Bronchial epithelial cell (primary cell): Measurements from ENCODE around the gene FLCN. TPM values are rescaled to one million over a fixed set of nuclear protein-coding genes. Genes with fewer than 3 reads are reported as not detected.

Source experiments
- DNase-seq: peaks from one replicate; pipeline ENCODE4 v3.0.0-alpha.2; 2010; ENCODE audit warnings: low read depth
- FAIRE-seq: peaks from 2 replicates; lab custom pipeline; 2011; peaks lifted over from hg19 to GRCh38; lab: Jason Lieb, UNC
- H3K27me3 ChIP-seq: 2 replicates; pipeline ENCODE4 v1.5.1; 2011; ENCODE audit warnings: low read length; ENCODE audit not compliant: control insufficient read depth, insufficient read depth
- H3K36me3 ChIP-seq: 2 replicates; pipeline ENCODE4 v1.5.1; 2011; ENCODE audit warnings: low read length; ENCODE audit not compliant: control insufficient read depth, insufficient read depth
- H3K4me3 ChIP-seq: 2 replicates; pipeline ENCODE4 v1.5.1; 2011; ENCODE audit warnings: mild to moderate bottlenecking, low read depth, low read length, control low read depth
- CTCF ChIP-seq: IDR thresholded peaks from 2 replicates; pipeline ENCODE4 v1.5.1; 2011; ENCODE audit warnings: mild to moderate bottlenecking, moderate library complexity, low read length, control low read depth, inconsistent platforms; ENCODE audit not compliant: insufficient read depth, severe bottlenecking
- total RNA-seq: library from RNA; depleted of rRNA; stranded (reverse); fragments of >200 nt; gene quantifications from 2 replicates; pipeline ENCODE4 v1.2.1, GENCODE V29; 2014

The FLCN gene
- total RNA-seq, 1 donor from 2014 or later, result 51.1 TPM

DNA sequence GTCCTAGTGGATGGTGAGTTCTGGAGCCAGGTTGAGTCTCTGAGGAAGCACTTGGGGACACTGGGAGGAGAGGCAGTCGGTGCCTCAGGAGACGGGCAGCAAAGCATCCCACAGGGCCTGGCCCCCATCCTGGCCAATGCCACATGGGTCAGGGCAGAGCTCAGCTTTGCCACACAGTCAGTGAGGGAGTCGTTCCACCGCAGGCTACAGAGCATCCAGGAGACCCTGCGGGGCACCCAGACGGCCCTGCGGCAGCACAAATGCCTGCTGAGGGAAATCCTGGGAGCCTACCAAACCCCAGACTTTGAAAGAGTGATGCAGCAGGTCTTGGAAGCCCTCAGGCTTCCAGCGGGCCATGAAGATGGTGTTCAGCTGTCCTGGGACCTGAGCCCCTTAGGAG is 70.5 kb downstream of the FLCN start:
- Histone ChIP-seq H3K36me3 (peaks cover 38% of the 10 kb centered on the region), H3K27me3 (no peaks in the 10 kb centered on the region), H3K4me3 (no peak overlapping the region)
- FAIRE-seq (no peak), DNase-seq (no peak)
- no peak for TF ChIP-seq CTCF

- no peaks in the 10 kb centered on the region for H3K27me3 ChIP-seq
- FAIRE-seq (no peak), DNase-seq (no peak)
- TF ChIP-seq CTCF, result no peak
- H3K4me3 ChIP-seq, result no peak overlapping the region
- H3K36me3 ChIP-seq, result peaks cover 42% of the 10 kb centered on the region
Measured at GRCh38 chr17:17165666-17166308, 71.2 kb downstream of the FLCN start.

DNA sequence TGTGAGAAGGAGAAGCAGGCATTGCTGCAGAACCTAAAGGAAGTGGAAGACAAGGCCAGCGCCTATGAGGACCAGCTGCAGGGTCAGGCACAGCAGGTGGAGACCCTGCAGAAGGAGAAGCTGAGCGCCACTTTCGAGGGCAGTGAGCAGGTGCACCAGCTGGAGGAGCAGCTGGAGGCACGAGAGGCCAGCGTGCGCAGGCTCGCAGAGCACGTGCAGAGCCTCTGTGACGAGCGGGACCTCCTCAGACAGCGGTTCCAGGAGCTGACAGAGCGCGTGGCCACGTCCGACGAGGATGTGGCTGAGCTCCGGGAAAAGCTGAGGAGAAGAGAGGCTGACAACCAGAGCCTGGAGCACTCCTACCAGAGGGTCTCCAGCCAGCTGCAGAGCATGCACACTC is 72.3 kb downstream of the FLCN start:
- Histone ChIP-seq H3K4me3 (no peak overlapping the region), H3K36me3 (peaks cover 44% of the 10 kb centered on the region), H3K27me3 (no peaks in the 10 kb centered on the region)
- DNase-seq (no peak), FAIRE-seq (no peak)
- no peak for TF ChIP-seq CTCF

DNA sequence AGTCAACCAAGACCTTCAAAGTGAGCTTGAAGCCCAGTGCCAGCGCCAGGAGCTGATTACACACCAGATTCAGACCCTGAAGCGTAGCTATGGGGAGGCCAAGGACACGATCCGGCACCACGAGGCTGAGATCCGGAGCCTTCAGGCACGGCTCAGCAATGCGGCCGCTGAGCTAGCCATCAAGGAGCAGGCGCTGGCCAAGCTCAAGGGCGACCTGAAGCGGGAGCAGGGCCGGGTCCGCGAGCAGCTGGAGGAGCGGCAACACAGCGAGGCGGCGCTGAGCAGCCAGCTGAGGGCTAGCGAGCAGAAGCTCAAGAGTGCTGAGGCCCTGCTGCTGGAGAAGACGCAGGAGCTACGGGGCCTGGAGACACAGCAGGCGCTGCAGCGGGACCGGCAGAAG is 72.8 kb downstream of the FLCN start:
- no peak overlapping the region for H3K4me3 ChIP-seq
- H3K36me3 ChIP-seq, result peaks cover 46% of the 10 kb centered on the region
- FAIRE-seq (no peak), DNase-seq (no peak)
- no peaks in the 10 kb centered on the region for H3K27me3 ChIP-seq
- no peak for TF ChIP-seq CTCF

Other genes starting within 250 kb of the FLCN start
- 134 and 183 TPM in 2 replicates for gene MPRIP, start 194.7 kb downstream of the FLCN start, total RNA-seq
- 3.7 and 4.0 TPM in 2 replicates for gene PLD6, start 30.8 kb downstream of the FLCN start, total RNA-seq
- gene COPS3, start 44.1 kb upstream of the FLCN start, total RNA-seq, result 68.6 and 87.4 TPM in 2 replicates
- gene NT5M, start 66.2 kb upstream of the FLCN start, total RNA-seq, result 0.79 and 1.0 TPM in 2 replicates
- 7.2 and 8.4 TPM in 2 replicates for gene MED9, start 239.8 kb upstream of the FLCN start, total RNA-seq